HepG2 (cell line): ENCODE measurements around the gene CELSR3. TPM values are rescaled to one million over a fixed set of nuclear protein-coding genes. Genes with fewer than 3 reads are reported as not detected.

Experiments used
- ASH2L ChIP-seq: fragments of 300-600, 200-600 bp; sonication (generic); IDR thresholded peaks from 2 replicates; pipeline ENCODE4 v1.7.0; 2017; ENCODE audit warnings: low read depth, mild to moderate bottlenecking, moderate library complexity, mixed read lengths, low read length; ENCODE audit not compliant: insufficient read length
- HDAC6 ChIP-seq: fragments of 200-600 bp; sonication (generic); IDR thresholded peaks from 2 replicates; pipeline ENCODE4 v1.7.0; 2017; ENCODE audit warnings: mild to moderate bottlenecking, antibody characterized with exemption, low read length, low read depth
- KDM5B ChIP-seq: sonication (generic); formaldehyde crosslinking; IDR thresholded peaks from 2 replicates; pipeline ENCODE4 v1.4.0; 2020; ENCODE audit warnings: missing genetic modification reagents, mild to moderate bottlenecking, borderline replicate concordance
- NFYC ChIP-seq: IDR thresholded peaks from 2 replicates; pipeline ENCODE4 v1.6.1; 2016; ENCODE audit warnings: missing genetic modification reagents, missing compliant biosample characterization
- PCBP2 ChIP-seq: fragments of 200-400 bp; formaldehyde crosslinking; optimal IDR thresholded peaks from 2 replicates; pipeline ENCODE3; 2018; ENCODE audit warnings: low read length, low read depth; ENCODE audit not compliant: poor library complexity, severe bottlenecking
- RARG ChIP-seq: sonication (generic); formaldehyde crosslinking; IDR thresholded peaks from 2 replicates; pipeline ENCODE4 v1.4.0; 2020; ENCODE audit warnings: low read depth, mild to moderate bottlenecking, missing genetic modification reagents
- ZBTB21 ChIP-seq: sonication (generic); formaldehyde crosslinking; IDR thresholded peaks from 2 replicates; pipeline ENCODE4 v1.4.0; 2020; ENCODE audit warnings: missing genetic modification reagents
- polyA plus RNA-seq, 8 experiments: library from polyadenylated mRNA; depleted of rRNA in 3 of 8; stranded (reverse) in 7 of 8; unstranded in 1 of 8; fragments of >200 nt; fragmentation: Illumina TruSeq in 4 of 8; extraction: Trizol in 4 of 8; gene quantifications; 2 replicates each; pipeline versions ENCODE4 v1.2.1 to v1.2.3, GENCODE V29; 2011 to 2016; ENCODE audit warnings: low read depth in 4 of 8, missing spikeins in 1 of 8, mixed read lengths in 1 of 8; ENCODE audit not compliant: insufficient read depth in 1 of 8
- total RNA-seq, 5 experiments: library from RNA; depleted of rRNA; stranded (reverse); fragments of >200 nt; fragmentation: Illumina TruSeq; extraction: Trizol; gene quantifications; 2 replicates each; pipeline ENCODE4 v1.2.3, GENCODE V29; 2016; ENCODE audit warnings: low read depth in 1 of 5
- TF ChIP-seq, protein P1 (sequence below): sonication (generic); formaldehyde crosslinking; IDR thresholded peaks from 2 replicates; pipeline ENCODE4 v1.9.0; 2021; ENCODE audit warnings: mild to moderate bottlenecking, missing genetic modification reagents
- TF ChIP-seq, protein P2 (sequence below): sonication (generic); formaldehyde crosslinking; IDR thresholded peaks from 2 replicates; pipeline ENCODE4 v1.5.1; 2020; ENCODE audit warnings: mild to moderate bottlenecking, moderate library complexity, missing genetic modification reagents
- TF ChIP-seq, protein P3 (sequence below): sonication (generic); formaldehyde crosslinking; IDR thresholded peaks from 2 replicates; pipeline ENCODE4 v1.4.0; 2020; ENCODE audit warnings: missing genetic modification reagents
- TF ChIP-seq, protein P4 (sequence below): sonication (generic); formaldehyde crosslinking; IDR thresholded peaks from 2 replicates; pipeline ENCODE4 v1.5.1; 2020; ENCODE audit warnings: missing genetic modification reagents, mild to moderate bottlenecking, borderline replicate concordance

CELSR3 gene
- total and polyA plus RNA-seq, 2 of the 13 experiments (the other 11 are each of a cell fraction or from before 2014, with no cell fraction given): 5.4 to 6.7 TPM

DNA sequence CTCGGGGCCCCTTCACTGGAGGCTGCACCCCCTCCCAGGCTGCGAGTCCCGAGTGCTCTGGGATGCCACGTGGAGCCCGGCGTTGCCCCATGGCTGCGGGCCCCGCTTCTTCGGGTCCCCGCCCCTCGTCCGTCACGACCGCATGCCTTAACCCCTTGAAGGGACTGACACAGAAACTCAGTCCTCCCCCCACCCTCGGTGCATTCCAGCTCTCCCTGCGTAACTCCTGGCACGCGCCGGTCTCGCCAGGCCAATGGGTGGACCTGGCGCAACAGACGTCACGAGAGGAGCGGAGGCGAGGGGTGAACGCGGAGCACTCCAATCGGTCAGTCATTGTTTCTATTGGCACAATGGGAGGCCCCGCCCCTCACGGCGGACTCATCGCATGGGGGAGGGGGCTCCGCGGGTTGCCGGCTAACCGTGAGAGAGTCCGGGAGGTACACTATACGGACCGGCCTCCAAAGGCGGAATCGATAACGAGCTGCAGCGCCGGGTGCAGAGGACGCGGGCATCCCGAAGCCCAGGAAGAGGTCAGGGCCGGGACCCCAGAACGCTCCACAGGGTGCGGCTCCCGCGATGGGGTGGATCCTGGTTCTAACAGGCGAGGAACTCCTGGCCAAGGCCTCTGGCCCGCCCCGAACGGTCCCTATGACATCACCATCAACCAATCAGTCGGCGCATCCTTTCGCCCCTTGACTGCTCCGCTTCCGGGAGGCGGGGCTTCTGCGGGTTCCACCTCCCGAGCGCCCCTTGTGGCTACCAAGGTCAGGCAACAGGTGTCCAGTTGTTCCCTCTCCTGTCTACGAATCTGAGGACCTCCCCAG lies 1.0 kb upstream of the CELSR3 start (continued):
- TF ChIP-seq, protein P1, sequence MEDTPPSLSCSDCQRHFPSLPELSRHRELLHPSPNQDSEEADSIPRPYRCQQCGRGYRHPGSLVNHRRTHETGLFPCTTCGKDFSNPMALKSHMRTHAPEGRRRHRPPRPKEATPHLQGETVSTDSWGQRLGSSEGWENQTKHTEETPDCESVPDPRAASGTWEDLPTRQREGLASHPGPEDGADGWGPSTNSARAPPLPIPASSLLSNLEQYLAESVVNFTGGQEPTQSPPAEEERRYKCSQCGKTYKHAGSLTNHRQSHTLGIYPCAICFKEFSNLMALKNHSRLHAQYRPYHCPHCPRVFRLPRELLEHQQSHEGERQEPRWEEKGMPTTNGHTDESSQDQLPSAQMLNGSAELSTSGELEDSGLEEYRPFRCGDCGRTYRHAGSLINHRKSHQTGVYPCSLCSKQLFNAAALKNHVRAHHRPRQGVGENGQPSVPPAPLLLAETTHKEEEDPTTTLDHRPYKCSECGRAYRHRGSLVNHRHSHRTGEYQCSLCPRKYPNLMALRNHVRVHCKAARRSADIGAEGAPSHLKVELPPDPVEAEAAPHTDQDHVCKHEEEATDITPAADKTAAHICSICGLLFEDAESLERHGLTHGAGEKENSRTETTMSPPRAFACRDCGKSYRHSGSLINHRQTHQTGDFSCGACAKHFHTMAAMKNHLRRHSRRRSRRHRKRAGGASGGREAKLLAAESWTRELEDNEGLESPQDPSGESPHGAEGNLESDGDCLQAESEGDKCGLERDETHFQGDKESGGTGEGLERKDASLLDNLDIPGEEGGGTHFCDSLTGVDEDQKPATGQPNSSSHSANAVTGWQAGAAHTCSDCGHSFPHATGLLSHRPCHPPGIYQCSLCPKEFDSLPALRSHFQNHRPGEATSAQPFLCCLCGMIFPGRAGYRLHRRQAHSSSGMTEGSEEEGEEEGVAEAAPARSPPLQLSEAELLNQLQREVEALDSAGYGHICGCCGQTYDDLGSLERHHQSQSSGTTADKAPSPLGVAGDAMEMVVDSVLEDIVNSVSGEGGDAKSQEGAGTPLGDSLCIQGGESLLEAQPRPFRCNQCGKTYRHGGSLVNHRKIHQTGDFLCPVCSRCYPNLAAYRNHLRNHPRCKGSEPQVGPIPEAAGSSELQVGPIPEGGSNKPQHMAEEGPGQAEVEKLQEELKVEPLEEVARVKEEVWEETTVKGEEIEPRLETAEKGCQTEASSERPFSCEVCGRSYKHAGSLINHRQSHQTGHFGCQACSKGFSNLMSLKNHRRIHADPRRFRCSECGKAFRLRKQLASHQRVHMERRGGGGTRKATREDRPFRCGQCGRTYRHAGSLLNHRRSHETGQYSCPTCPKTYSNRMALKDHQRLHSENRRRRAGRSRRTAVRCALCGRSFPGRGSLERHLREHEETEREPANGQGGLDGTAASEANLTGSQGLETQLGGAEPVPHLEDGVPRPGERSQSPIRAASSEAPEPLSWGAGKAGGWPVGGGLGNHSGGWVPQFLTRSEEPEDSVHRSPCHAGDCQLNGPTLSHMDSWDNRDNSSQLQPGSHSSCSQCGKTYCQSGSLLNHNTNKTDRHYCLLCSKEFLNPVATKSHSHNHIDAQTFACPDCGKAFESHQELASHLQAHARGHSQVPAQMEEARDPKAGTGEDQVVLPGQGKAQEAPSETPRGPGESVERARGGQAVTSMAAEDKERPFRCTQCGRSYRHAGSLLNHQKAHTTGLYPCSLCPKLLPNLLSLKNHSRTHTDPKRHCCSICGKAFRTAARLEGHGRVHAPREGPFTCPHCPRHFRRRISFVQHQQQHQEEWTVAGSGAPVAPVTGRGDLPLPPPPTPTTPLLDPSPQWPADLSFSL (CRISPR knock-in tag): no peak
- TF ChIP-seq PCBP2 (no peak), NFYC (CRISPR knock-in tag) (peak; percentile 80), HDAC6 (no peak), ZBTB21 (CRISPR knock-in tag) (peak; percentile 79; the same call in 1 of the 2 replicates), ASH2L (peak; percentile 77), RARG (CRISPR knock-in tag) (no peak), KDM5B (peak; percentile 79; the same call in 1 of the 2 replicates)
- TF ChIP-seq, protein P2, sequence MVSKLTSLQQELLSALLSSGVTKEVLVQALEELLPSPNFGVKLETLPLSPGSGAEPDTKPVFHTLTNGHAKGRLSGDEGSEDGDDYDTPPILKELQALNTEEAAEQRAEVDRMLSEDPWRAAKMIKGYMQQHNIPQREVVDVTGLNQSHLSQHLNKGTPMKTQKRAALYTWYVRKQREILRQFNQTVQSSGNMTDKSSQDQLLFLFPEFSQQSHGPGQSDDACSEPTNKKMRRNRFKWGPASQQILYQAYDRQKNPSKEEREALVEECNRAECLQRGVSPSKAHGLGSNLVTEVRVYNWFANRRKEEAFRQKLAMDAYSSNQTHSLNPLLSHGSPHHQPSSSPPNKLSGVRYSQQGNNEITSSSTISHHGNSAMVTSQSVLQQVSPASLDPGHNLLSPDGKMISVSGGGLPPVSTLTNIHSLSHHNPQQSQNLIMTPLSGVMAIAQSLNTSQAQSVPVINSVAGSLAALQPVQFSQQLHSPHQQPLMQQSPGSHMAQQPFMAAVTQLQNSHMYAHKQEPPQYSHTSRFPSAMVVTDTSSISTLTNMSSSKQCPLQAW (CRISPR knock-in tag): no peak; the same call in none of the 2 replicates
- TF ChIP-seq, protein P3, sequence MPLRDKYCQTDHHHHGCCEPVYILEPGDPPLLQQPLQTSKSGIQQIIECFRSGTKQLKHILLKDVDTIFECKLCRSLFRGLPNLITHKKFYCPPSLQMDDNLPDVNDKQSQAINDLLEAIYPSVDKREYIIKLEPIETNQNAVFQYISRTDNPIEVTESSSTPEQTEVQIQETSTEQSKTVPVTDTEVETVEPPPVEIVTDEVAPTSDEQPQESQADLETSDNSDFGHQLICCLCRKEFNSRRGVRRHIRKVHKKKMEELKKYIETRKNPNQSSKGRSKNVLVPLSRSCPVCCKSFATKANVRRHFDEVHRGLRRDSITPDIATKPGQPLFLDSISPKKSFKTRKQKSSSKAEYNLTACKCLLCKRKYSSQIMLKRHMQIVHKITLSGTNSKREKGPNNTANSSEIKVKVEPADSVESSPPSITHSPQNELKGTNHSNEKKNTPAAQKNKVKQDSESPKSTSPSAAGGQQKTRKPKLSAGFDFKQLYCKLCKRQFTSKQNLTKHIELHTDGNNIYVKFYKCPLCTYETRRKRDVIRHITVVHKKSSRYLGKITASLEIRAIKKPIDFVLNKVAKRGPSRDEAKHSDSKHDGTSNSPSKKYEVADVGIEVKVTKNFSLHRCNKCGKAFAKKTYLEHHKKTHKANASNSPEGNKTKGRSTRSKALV: peak; percentile 40; the same call in 1 of the 2 replicates
- TF ChIP-seq, protein P4, sequence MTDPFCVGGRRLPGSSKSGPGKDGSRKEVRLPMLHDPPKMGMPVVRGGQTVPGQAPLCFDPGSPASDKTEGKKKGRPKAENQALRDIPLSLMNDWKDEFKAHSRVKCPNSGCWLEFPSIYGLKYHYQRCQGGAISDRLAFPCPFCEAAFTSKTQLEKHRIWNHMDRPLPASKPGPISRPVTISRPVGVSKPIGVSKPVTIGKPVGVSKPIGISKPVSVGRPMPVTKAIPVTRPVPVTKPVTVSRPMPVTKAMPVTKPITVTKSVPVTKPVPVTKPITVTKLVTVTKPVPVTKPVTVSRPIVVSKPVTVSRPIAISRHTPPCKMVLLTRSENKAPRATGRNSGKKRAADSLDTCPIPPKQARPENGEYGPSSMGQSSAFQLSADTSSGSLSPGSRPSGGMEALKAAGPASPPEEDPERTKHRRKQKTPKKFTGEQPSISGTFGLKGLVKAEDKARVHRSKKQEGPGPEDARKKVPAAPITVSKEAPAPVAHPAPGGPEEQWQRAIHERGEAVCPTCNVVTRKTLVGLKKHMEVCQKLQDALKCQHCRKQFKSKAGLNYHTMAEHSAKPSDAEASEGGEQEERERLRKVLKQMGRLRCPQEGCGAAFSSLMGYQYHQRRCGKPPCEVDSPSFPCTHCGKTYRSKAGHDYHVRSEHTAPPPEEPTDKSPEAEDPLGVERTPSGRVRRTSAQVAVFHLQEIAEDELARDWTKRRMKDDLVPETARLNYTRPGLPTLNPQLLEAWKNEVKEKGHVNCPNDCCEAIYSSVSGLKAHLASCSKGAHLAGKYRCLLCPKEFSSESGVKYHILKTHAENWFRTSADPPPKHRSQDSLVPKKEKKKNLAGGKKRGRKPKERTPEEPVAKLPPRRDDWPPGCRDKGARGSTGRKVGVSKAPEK: 0 out of 2 replicates have a peak, but pooled peaks have one; percentile 36
